ENCODE data around the gene OXA1L.

DNA sequence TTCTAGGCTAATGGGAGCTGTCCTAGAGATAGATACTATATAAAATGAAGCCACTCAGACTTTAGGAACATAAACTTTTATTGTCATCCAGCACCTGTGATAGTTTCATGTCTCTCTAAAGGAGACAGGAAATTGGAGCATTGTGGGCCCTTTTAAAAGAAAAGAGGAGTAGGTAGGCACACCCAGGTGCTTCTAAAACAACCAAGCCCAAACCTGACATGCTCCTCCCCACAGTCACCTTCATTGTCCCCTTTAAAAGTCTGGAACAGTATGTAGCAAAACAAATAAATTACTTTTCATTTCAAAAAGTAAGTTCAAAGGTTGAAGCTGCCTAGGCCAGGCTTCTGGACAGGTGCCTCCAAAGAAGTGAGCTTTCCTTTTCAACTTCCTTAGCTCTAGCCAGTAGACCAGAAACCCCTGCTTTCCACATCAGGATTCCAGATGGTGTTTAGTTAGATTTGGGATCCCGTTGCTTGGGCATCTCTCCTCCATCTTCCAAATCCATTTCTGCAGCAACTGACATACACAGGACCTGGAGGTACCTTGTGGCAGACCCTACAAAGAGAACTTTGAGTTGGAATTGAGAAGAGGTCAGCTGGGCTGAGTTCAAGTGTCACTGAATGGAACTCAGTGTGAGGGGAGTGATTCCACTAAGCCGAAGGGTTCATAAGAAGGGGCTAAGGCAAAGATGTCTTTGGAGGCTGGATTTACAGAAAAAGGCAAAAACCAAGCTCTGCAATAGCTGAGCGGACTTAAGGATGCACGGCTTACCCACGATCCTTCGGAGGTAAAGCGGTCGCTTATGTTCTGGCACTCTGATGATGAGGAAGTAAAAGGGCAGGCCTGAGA, 6.9 kb downstream of the OXA1L start:
- no peak for TF ChIP-seq CTCF (IDR thresholded peaks at IDR 0.05)
- no peak for TF ChIP-seq POLR2A (IDR thresholded peaks at IDR 0.05; ENCODE audit: low read depth)
